HG02588 (cell line): ENCODE results near the gene STAM2.
"Not testable (repeated sequence)": the region's sequence is repeated elsewhere in the genome, so short reads cannot be mapped to it uniquely, and the experiment has no call there.

Experiments
- ATAC-seq: cut with Tn5 transposase; IDR thresholded peaks from one replicate; pipeline ENCODE4 v1.9.1; 2021; ENCODE audit warnings: mild to moderate bottlenecking, moderate library complexity; ENCODE audit not compliant: unreplicated experiment

The STAM2 gene

GRCh38 chr2:152115952-152116351, 59.6 kb downstream of the STAM2 start:
- no peak for ATAC-seq

GRCh38 chr2:152114366-152114765, 61.2 kb downstream of the STAM2 start:
- ATAC-seq, result no peak

GRCh38 chr2:152107140-152107539, 68.4 kb downstream of the STAM2 start:
- not testable (repeated sequence) for ATAC-seq

GRCh38 chr2:152106464-152106863, 69.1 kb downstream of the STAM2 start:
- no peak for ATAC-seq

GRCh38 chr2:152103271-152103670, 72.3 kb downstream of the STAM2 start:
- no peak for ATAC-seq

- ATAC-seq, result no peak
These were observed 74.6 kb downstream of the STAM2 start for GRCh38 chr2:152100961-152101360.

- ATAC-seq, result no peak
These were observed 76.1 kb downstream of the STAM2 start for GRCh38 chr2:152099367-152100050.

- no peak for ATAC-seq
These were observed 76.8 kb downstream of the STAM2 start, which contains the start of gene CACNB4 for GRCh38 chr2:152098496-152099366. CACNB4 (minus strand) TSS chr2:152099044.

GRCh38 chr2:152097801-152098495, 77.6 kb downstream of the STAM2 start:
- no peak for ATAC-seq

- ATAC-seq, result no peak
These were observed 78.2 kb downstream of the STAM2 start for GRCh38 chr2:152097290-152097800.

GRCh38 chr2:152095146-152095545, 80.4 kb downstream of the STAM2 start:
- ATAC-seq, result no peak

- ATAC-seq, result no peak
These were observed 81.5 kb downstream of the STAM2 start for GRCh38 chr2:152094014-152094413.

- ATAC-seq, result no peak
These were observed 82.1 kb downstream of the STAM2 start for GRCh38 chr2:152093464-152093863.

- ATAC-seq, result no peak
These were observed 83.5 kb downstream of the STAM2 start for GRCh38 chr2:152092095-152092494.

GRCh38 chr2:152090726-152091125, 84.8 kb downstream of the STAM2 start:
- ATAC-seq, result not testable (repeated sequence)

GRCh38 chr2:152089238-152089637, 86.3 kb downstream of the STAM2 start:
- no peak for ATAC-seq

- no peak for ATAC-seq
These were observed 87.6 kb downstream of the STAM2 start for GRCh38 chr2:152088006-152088405.

- no peak for ATAC-seq
These were observed 89.3 kb downstream of the STAM2 start for GRCh38 chr2:152086231-152086630.

GRCh38 chr2:152084076-152084475, 91.5 kb downstream of the STAM2 start:
- ATAC-seq, result no peak

GRCh38 chr2:152083202-152083875, 92.2 kb downstream of the STAM2 start:
- no peak for ATAC-seq

GRCh38 chr2:152078662-152079061, 96.9 kb downstream of the STAM2 start:
- peak; percentile 80 for ATAC-seq
